GM18507 (cell line): ENCODE data around the gene OR4B1.
A peak's percentile ranks its signal among the peaks of the same experiment; 100 is the strongest.
"Not testable (repeated sequence)": the region's sequence is repeated elsewhere in the genome, so short reads cannot be mapped to it uniquely, and the experiment has no call there.

Experiments
- DNase-seq: peaks from one replicate; pipeline ENCODE4 v3.0.0; 2011; ENCODE audit warnings: low read depth; ENCODE audit not compliant: insufficient read length; ENCODE audit errors: extremely low spot score
- FAIRE-seq: peaks from 2 replicates; lab custom pipeline; 2011; peaks lifted over from hg19 to GRCh38; lab: Jason Lieb, UNC

OR4B1 gene

GRCh38 chr11:48216510-48216909, at the start of gene OR4B1:
OR4B1 (plus strand) TSS chr11:48216810; CDS start chr11:48216810, 0 bp downstream.
- DNase-seq (no peak), FAIRE-seq (no peak)

- FAIRE-seq (no peak), DNase-seq (no peak)
These were observed 49.2 kb upstream of the OR4B1 start for GRCh38 chr11:48167380-48167779.

GRCh38 chr11:48168815-48169214, 47.8 kb upstream of the OR4B1 start:
- no peak for FAIRE-seq

GRCh38 chr11:48169259-48169658, 47.4 kb upstream of the OR4B1 start:
- no peak for FAIRE-seq
- no peak for DNase-seq

More at GRCh38 chr11:48168815-48169214, 47.8 kb upstream of the OR4B1 start:
- no peak for DNase-seq

- DNase-seq = no peak
- FAIRE-seq = no peak
These were observed 46.9 kb upstream of the OR4B1 start for GRCh38 chr11:48169717-48170116.

GRCh38 chr11:48170241-48171233, 46.1 kb upstream of the OR4B1 start:
- no peak for DNase-seq

GRCh38 chr11:48172818-48173609, 43.6 kb upstream of the OR4B1 start:
- FAIRE-seq (peak; percentile 68), DNase-seq (peak; percentile 36)

More at GRCh38 chr11:48170241-48171233, 46.1 kb upstream of the OR4B1 start:
- FAIRE-seq = no peak

GRCh38 chr11:48177661-48178060, 38.9 kb upstream of the OR4B1 start:
- FAIRE-seq (no peak), DNase-seq (no peak)

GRCh38 chr11:48180627-48181026, 36.0 kb upstream of the OR4B1 start:
- no peak for FAIRE-seq
- DNase-seq = no peak

GRCh38 chr11:48182860-48183526, 33.6 kb upstream of the OR4B1 start:
- FAIRE-seq = no peak

GRCh38 chr11:48184452-48184851, 32.2 kb upstream of the OR4B1 start:
- DNase-seq (no peak), FAIRE-seq (no peak)

More at GRCh38 chr11:48182860-48183526, 33.6 kb upstream of the OR4B1 start:
- no peak for DNase-seq

- DNase-seq, FAIRE-seq: not testable (repeated sequence)
These were observed 25.5 kb upstream of the OR4B1 start for GRCh38 chr11:48190906-48191654.

GRCh38 chr11:48193876-48194275, 22.7 kb upstream of the OR4B1 start:
- no peak for DNase-seq
- FAIRE-seq = no peak

GRCh38 chr11:48207881-48208280, 8.7 kb upstream of the OR4B1 start:
- DNase-seq = no peak
- no peak for FAIRE-seq

- no peak for DNase-seq
These were observed 6.6 kb upstream of the OR4B1 start for GRCh38 chr11:48210052-48210451.

GRCh38 chr11:48228761-48229160, 12.2 kb downstream of the OR4B1 start:
- DNase-seq (no peak), FAIRE-seq (no peak)

More at GRCh38 chr11:48210052-48210451, 6.6 kb upstream of the OR4B1 start:
- no peak for FAIRE-seq

- DNase-seq, FAIRE-seq: not testable (repeated sequence)
These were observed 13.4 kb downstream of the OR4B1 start for GRCh38 chr11:48230057-48230456.

- DNase-seq = no peak
- FAIRE-seq = no peak
These were observed 21.1 kb downstream of the OR4B1 start for GRCh38 chr11:48237727-48238126.

- FAIRE-seq (no peak), DNase-seq (no peak)
These were observed 25.9 kb downstream of the OR4B1 start for GRCh38 chr11:48242501-48242900.
